GM21528 (cell line): ENCODE results near the gene AKAP8.
"Not testable (repeated sequence)": the region's sequence is repeated elsewhere in the genome, so short reads cannot be mapped to it uniquely, and the experiment has no call there.

ENCODE experiments used
- ATAC-seq: cut with Tn5 transposase; IDR thresholded peaks from one replicate; pipeline ENCODE4 v1.9.1; 2021; ENCODE audit warnings: mild to moderate bottlenecking, moderate library complexity; ENCODE audit not compliant: unreplicated experiment, low FRiP score

Gene AKAP8

GRCh38 chr19:15404097-15404779 is 24.7 kb upstream of the AKAP8 start:
- ATAC-seq, result no peak

GRCh38 chr19:15403151-15403531 is 23.6 kb upstream of the AKAP8 start:
- ATAC-seq, result no peak

- no peak for ATAC-seq
These were observed 23.0 kb upstream of the AKAP8 start for GRCh38 chr19:15402411-15403150.

GRCh38 chr19:15401397-15401710 is 21.8 kb upstream of the AKAP8 start:
- no peak for ATAC-seq

- ATAC-seq, result no peak
These were observed 21.2 kb upstream of the AKAP8 start for GRCh38 chr19:15400521-15401396.

- ATAC-seq, result no peak
These were observed 20.0 kb upstream of the AKAP8 start for GRCh38 chr19:15399635-15400034.

GRCh38 chr19:15399234-15399515 is 19.6 kb upstream of the AKAP8 start:
- ATAC-seq, result no peak

- no peak for ATAC-seq
These were observed 19.1 kb upstream of the AKAP8 start for GRCh38 chr19:15398501-15399233.

- no peak for ATAC-seq
These were observed 18.2 kb upstream of the AKAP8 start for GRCh38 chr19:15397782-15398181.

GRCh38 chr19:15397236-15397635 is 17.6 kb upstream of the AKAP8 start:
- no peak for ATAC-seq

- ATAC-seq, result no peak
These were observed 16.8 kb upstream of the AKAP8 start for GRCh38 chr19:15396436-15396835.

GRCh38 chr19:15395251-15395650 is 15.7 kb upstream of the AKAP8 start:
- ATAC-seq, result not testable (repeated sequence)

- no peak for ATAC-seq
These were observed 14.8 kb upstream of the AKAP8 start for GRCh38 chr19:15394426-15394825.

GRCh38 chr19:15393963-15394362 is 14.4 kb upstream of the AKAP8 start:
- ATAC-seq, result no peak

- ATAC-seq, result no peak
These were observed 11.2 kb upstream of the AKAP8 start for GRCh38 chr19:15390814-15391213.

- ATAC-seq, result no peak
These were observed 2.3 kb upstream of the AKAP8 start for GRCh38 chr19:15381864-15382263.

- no peak for ATAC-seq
These were observed 1.8 kb upstream of the AKAP8 start for GRCh38 chr19:15381429-15381828.

GRCh38 chr19:15379999-15380647 is 536 bp upstream of the AKAP8 start:
- peak; percentile 28 for ATAC-seq

- ATAC-seq, result no peak
These were observed 979 bp downstream of the AKAP8 start for GRCh38 chr19:15378534-15379082.

GRCh38 chr19:15374796-15375440 is 4.7 kb downstream of the AKAP8 start:
- no peak for ATAC-seq
